GM18868 (cell line): ENCODE measurements around the gene SYT8.

ENCODE experiments used
- ATAC-seq: cut with Tn5 transposase; IDR thresholded peaks from one replicate; pipeline ENCODE4 v1.9.1; 2021; ENCODE audit warnings: mild to moderate bottlenecking, moderate library complexity; ENCODE audit not compliant: unreplicated experiment

The SYT8 gene

GRCh38 chr11:1857064-1857463 is 22.3 kb downstream of the SYT8 start:
- ATAC-seq: no peak

GRCh38 chr11:1858154-1858553 is 23.4 kb downstream of the SYT8 start:
- ATAC-seq: no peak

GRCh38 chr11:1858576-1858975 is 23.8 kb downstream of the SYT8 start:
- no peak for ATAC-seq

- no peak for ATAC-seq
These were observed 24.2 kb downstream of the SYT8 start for GRCh38 chr11:1859004-1859403.

- no peak for ATAC-seq
These were observed 25.3 kb downstream of the SYT8 start for GRCh38 chr11:1860108-1860507.

- ATAC-seq: no peak
These were observed 26.9 kb downstream of the SYT8 start for GRCh38 chr11:1861435-1862411.

- no peak for ATAC-seq
These were observed 28.0 kb downstream of the SYT8 start for GRCh38 chr11:1862588-1863351.

GRCh38 chr11:1863352-1864216 is 28.8 kb downstream of the SYT8 start:
- ATAC-seq: no peak

GRCh38 chr11:1864231-1864630 is 29.4 kb downstream of the SYT8 start:
- ATAC-seq: no peak

- ATAC-seq: no peak
These were observed 30.3 kb downstream of the SYT8 start for GRCh38 chr11:1864831-1865665.

GRCh38 chr11:1866226-1866625 is 31.4 kb downstream of the SYT8 start:
- no peak for ATAC-seq

GRCh38 chr11:1866776-1867175 is 32.0 kb downstream of the SYT8 start:
- no peak for ATAC-seq

- ATAC-seq: no peak
These were observed 32.6 kb downstream of the SYT8 start for GRCh38 chr11:1867381-1867780.

GRCh38 chr11:1868056-1868635 is 33.4 kb downstream of the SYT8 start:
- no peak for ATAC-seq

- ATAC-seq: no peak
These were observed 34.0 kb downstream of the SYT8 start for GRCh38 chr11:1868636-1869291.

- ATAC-seq: no peak
These were observed 34.9 kb downstream of the SYT8 start for GRCh38 chr11:1869427-1870325.

- no peak for ATAC-seq
These were observed 35.5 kb downstream of the SYT8 start for GRCh38 chr11:1870326-1870696.
